Right ventricle myocardium superior (tissue), 1 donor: ENCODE data around the gene WDR64. TPM values are rescaled to one million over a fixed set of nuclear protein-coding genes. Genes with fewer than 3 reads are reported as not detected.
"Not testable (repeated sequence)": the region's sequence is repeated elsewhere in the genome, so short reads cannot be mapped to it uniquely, and the experiment has no call there.

ENCODE experiments used
- ATAC-seq: fragments of 200-7000 bp; cut with Tn5 transposase; one replicate; pipeline ENCODE4 v1.9.1; 2020; ENCODE audit warnings: mild to moderate bottlenecking; ENCODE audit not compliant: poor library complexity
- DNase-seq: peaks from one replicate; pipeline ENCODE4 v3.0.0-alpha.2; 2020
- intact Hi-C: fragments of 100-400 bp; cut with DNase I; formaldehyde crosslinking; loops from one replicate; pipeline ENCODE4 v1.11.2; 2022
- total RNA-seq: library from RNA; stranded (reverse); fragmentation: NEBNext Ultra II Directional; extraction: Animal tissue kit (Norgen Biotek cat#: 25700); gene quantifications from one replicate; pipeline ENCODE4 v1.2.1, GENCODE V29; 2021
- donor health status: DM: no; HTN: yes; CAD: no; lungs with severe emphysema.

WDR64 gene
- total RNA-seq, 1 donor from 2014 or later, result not detected

- no peak for ATAC-seq
- DNase-seq, result no peak
- intact Hi-C loops, result no loop called here
These were observed 32.0 kb downstream of the WDR64 start for GRCh38 chr1:241684108-241684507.

- DNase-seq (no peak), ATAC-seq (no peak)
- intact Hi-C loops, result no loop called here
These were observed 36.9 kb downstream of the WDR64 start for GRCh38 chr1:241688940-241689368.

- ATAC-seq, result no peak
- intact Hi-C loops, result no loop called here
These were observed 43.4 kb downstream of the WDR64 start for GRCh38 chr1:241695246-241696171.

DNA sequence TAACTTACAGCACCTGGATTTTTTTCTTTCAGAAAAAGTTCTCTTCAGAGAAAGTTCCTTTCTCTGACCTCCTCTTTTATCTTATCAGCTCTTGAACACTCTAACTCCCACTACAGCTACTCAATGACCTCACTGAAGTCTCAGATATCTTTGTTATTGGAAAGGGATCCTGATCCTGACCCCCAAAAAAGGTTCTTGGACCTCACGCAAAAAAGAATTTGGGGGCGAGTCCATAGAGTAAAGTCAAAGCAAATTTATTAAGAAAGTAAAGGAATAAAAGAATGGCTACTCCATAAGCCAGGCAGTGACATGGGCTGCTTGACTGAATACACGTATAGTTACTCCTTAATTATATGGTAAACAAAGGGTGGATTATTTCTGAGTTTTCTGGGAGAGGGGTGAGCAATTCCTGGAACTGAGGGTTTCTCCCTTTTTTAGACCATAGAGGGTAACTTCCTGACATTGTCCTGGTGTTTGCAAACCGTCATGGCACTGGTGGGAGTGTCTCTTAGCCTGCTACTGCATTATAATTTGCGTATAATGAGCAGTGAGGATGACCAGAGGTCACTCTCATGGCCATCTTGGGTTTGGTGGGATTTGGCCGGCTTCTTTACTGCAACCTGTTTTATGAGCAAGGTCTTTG lies 44.2 kb downstream of the WDR64 start:
- intact Hi-C loops, result no loop called here
- no peak for ATAC-seq
- DNase-seq, result no peak

More at GRCh38 chr1:241695246-241696171, 43.4 kb downstream of the WDR64 start:
- DNase-seq, result no peak

DNA sequence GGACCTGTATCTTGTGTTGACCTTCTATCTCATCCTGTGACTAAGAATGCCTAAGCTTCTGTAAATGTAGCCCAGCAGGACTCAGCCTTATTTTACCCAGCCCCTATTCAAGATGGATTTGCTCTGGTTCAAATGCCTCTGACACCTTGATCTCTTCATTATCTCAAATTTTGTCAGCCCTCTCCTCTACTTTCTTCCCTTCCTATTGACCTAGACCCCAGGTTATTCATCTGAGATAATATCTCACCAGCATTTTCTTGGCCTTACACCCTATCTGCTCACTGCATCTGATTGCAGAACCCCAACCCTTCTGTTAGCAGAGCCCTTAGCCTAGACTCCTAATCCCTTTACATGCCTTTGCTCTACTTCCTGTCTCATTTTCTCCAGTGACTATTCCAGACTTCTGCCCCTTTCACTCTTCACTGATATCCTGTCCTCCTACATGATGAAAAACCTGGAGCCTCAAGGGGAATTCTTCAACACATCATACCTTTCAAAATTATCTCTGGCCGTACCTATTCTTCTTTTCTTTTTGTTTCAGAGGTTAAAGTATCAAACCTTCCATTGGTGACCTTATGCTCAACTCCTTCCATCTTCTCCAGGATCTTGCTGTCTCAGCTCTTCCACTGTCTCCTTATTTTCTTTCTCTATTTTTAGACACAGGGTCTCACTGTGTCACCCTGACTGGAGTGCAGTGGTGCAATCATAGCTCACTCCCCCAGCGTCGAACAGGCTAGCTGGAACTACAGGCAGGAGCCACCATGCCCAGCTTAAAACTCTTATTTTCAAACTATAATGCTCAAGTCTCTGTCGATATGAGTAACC lies 44.9 kb downstream of the WDR64 start:
- intact Hi-C loops, result no loop called here

GRCh38 chr1:241697640-241698018 lies 45.5 kb downstream of the WDR64 start:
- intact Hi-C loops, result no loop called here
- no peak for DNase-seq
- ATAC-seq, result no peak

More for the DNA sequence above, 44.9 kb downstream of the WDR64 start:
- ATAC-seq (no peak), DNase-seq (no peak)

DNA sequence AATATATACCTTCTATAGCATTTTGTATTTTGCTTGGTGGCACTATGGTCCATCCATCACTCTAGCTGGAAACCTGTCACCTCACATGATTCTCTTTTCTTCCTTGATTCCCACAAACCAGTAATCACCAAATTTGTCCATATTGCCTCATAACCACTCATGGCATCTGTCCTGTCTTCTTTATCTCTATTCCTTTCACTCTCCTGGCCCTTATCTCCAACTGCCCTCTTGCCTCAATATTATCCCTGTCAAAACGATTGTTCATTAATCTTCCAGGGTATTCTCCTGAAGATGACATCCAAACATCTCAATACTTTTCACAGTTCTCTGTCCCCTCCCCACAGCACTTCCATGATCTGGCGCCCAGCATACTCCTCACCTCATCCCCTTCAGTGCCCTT lies 46.1 kb downstream of the WDR64 start:
- DNase-seq (no peak), ATAC-seq (no peak)
- intact Hi-C loops, result no loop called here

- no peak for ATAC-seq
- intact Hi-C loops, result no loop called here
These were observed 49.6 kb downstream of the WDR64 start for GRCh38 chr1:241701483-241702295.

GRCh38 chr1:241702442-241703373 lies 50.6 kb downstream of the WDR64 start:
- intact Hi-C loops, result no loop called here
- DNase-seq (no peak), ATAC-seq (no peak)

More at GRCh38 chr1:241701483-241702295, 49.6 kb downstream of the WDR64 start:
- DNase-seq, result no peak

DNA sequence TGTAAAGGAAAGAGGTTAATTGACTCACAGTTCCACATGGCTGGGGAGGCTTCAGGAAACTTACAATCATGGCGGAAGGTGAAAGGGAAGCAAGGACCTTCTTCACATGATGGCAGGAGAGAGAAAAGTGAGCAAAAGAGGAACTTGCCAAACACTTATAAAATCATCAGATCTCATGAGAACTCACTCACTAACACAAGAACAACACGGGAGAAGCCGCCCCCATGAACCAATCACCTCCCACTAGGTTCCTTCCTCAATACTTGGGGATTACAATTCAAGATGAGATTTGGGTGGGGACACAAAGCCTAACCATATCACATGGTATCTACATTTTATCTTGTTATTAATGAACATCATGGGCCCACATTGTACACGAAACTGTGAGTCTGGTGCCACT lies 51.7 kb downstream of the WDR64 start:
- intact Hi-C loops, ATAC-seq, DNase-seq: not testable (repeated sequence)

GRCh38 chr1:241706257-241706656 lies 54.2 kb downstream of the WDR64 start:
- intact Hi-C loops, result no loop called here
- no peak for DNase-seq
- no peak for ATAC-seq

GRCh38 chr1:241706967-241707366 lies 54.9 kb downstream of the WDR64 start:
- no peak for ATAC-seq
- intact Hi-C loops, result no loop called here
- no peak for DNase-seq

GRCh38 chr1:241707442-241707841 lies 55.4 kb downstream of the WDR64 start:
- intact Hi-C loops, result no loop called here
- DNase-seq (no peak), ATAC-seq (no peak)

DNA sequence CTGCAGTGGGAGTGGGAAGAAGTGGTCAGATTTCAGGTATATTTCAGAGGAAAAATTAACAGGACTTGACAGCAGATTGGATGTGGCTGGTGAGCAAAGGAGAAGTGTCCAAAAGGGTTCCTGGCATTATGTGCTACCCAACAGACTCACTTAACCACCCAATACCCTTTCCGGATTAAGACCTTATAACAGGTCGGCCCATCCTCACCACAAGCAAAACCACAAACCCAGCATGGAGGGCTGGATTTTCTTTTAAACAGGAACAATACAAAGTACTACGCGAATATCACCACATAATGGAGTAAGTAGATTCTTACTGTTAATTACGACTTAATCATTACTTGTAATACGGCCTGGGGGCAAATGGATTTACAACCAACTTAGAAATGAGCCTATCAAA lies 59.2 kb downstream of the WDR64 start:
- no peak for DNase-seq
- intact Hi-C loops, result no loop called here

GRCh38 chr1:241713316-241713715 lies 61.2 kb downstream of the WDR64 start:
- intact Hi-C loops, result no loop called here
- DNase-seq, result no peak
- ATAC-seq, result no peak

More for the DNA sequence above, 59.2 kb downstream of the WDR64 start:
- no peak for ATAC-seq

GRCh38 chr1:241714321-241715218 lies 62.5 kb downstream of the WDR64 start:
- no peak for DNase-seq
- no peak for ATAC-seq
- intact Hi-C loops, result no loop called here
